ENCODE measurements around the gene GDF2. TPM values are rescaled to one million over a fixed set of nuclear protein-coding genes. Genes with fewer than 3 reads are reported as not detected.

GDF2 gene
- total RNA-seq, 1 experiment from 2014 or later = not detected

DNA sequence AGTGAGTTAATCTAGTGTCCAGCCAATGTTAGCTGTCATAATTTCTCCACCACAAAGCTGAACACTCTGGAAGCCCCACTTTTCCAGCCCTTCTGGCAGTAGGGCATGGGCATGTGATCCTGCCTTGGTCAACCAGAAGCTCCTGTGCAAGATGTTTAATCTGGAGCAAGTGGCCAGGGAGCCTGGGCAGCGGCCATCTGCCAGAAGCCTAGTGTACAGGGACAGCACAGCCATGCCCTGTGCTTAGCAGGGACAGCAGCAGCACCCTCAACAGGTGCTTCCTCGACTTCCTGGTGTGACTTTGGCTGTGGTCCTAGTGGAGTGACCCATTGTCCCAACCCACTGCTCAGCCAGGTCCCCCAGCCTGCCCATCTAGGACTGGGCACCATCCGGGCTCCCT is 36.2 kb downstream of the GDF2 start:
- intact Hi-C loops (cut with micrococcal nuclease; ENCODE audit: unreplicated experiment) = no loop called here
- ChIA-PET CTCF (no interaction called here), POLR2A (ENCODE audit: low non-redundant PET) (no interaction called here)
- no peaks in the 10 kb centered on the region for H3K27me3 ChIP-seq (replicated peaks; ENCODE audit: insufficient read depth, low read depth, low read length, poor library complexity)
- no TSS peak for BruUV-seq (replicated peaks)
- no peak overlapping the region for H3K27ac ChIP-seq (ENCODE audit: low read depth, low read length, poor library complexity, severe bottlenecking)
- DNase-seq (ENCODE audit: low spot score) = no peak
- H3K36me3 ChIP-seq (ENCODE audit: insufficient read depth, low read length, poor library complexity, severe bottlenecking) = no peaks in the 10 kb centered on the region
- H3K4me3 ChIP-seq (ENCODE audit: low read depth, low read length, poor library complexity, severe bottlenecking) = no peak overlapping the region
- H3K4me1 ChIP-seq (ENCODE audit: insufficient read depth, low read length, poor library complexity, severe bottlenecking) = no peaks in the 10 kb centered on the region
- TF ChIP-seq, protein P1, sequence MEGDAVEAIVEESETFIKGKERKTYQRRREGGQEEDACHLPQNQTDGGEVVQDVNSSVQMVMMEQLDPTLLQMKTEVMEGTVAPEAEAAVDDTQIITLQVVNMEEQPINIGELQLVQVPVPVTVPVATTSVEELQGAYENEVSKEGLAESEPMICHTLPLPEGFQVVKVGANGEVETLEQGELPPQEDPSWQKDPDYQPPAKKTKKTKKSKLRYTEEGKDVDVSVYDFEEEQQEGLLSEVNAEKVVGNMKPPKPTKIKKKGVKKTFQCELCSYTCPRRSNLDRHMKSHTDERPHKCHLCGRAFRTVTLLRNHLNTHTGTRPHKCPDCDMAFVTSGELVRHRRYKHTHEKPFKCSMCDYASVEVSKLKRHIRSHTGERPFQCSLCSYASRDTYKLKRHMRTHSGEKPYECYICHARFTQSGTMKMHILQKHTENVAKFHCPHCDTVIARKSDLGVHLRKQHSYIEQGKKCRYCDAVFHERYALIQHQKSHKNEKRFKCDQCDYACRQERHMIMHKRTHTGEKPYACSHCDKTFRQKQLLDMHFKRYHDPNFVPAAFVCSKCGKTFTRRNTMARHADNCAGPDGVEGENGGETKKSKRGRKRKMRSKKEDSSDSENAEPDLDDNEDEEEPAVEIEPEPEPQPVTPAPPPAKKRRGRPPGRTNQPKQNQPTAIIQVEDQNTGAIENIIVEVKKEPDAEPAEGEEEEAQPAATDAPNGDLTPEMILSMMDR (conservative IDR thresholded peaks at IDR 0.05; ENCODE audit: low read depth, low read length) = no peak
- no peak for TF ChIP-seq EZH2 (IDR thresholded peaks at IDR 0.05; ENCODE audit: borderline replicate concordance, low read depth, low read length, poor library complexity, severe bottlenecking)
- H3K9me3 ChIP-seq (ENCODE audit: low read depth, low read length, poor library complexity, severe bottlenecking) = no peaks in the 10 kb centered on the region

DNA sequence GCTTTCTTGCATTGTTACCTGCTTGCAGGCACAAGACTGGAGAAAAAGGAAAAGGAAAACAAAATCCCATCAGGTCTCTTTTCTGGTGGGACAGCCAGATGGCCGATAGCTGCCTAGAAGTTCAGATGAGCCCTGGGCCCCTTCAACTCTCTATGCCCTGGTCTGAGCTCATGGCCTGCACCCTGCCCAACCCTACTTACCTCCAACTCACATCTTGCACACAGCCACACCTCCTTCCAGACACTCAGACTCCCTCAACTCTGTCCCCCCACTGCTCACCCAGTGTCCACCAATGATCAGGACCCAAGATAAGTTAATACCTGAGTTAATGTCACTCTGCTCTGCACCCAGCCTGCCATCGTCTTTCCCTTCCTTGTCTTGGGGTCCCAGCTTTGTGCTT is 36.8 kb downstream of the GDF2 start:
- no TSS peak for BruUV-seq (replicated peaks)
- H3K27ac ChIP-seq (ENCODE audit: low read depth, low read length, poor library complexity, severe bottlenecking) = no peak overlapping the region
- H3K9me3 ChIP-seq (ENCODE audit: low read depth, low read length, poor library complexity, severe bottlenecking) = no peaks in the 10 kb centered on the region
- ChIA-PET CTCF (no interaction called here), POLR2A (ENCODE audit: low non-redundant PET) (no interaction called here)
- no peak overlapping the region for H3K4me3 ChIP-seq (ENCODE audit: low read depth, low read length, poor library complexity, severe bottlenecking)
- intact Hi-C loops (cut with micrococcal nuclease; ENCODE audit: unreplicated experiment) = no loop called here
- H3K36me3 ChIP-seq (ENCODE audit: insufficient read depth, low read length, poor library complexity, severe bottlenecking) = no peaks in the 10 kb centered on the region
- no peaks in the 10 kb centered on the region for H3K27me3 ChIP-seq (replicated peaks; ENCODE audit: insufficient read depth, low read depth, low read length, poor library complexity)
- TF ChIP-seq, protein P1 (conservative IDR thresholded peaks at IDR 0.05; ENCODE audit: low read depth, low read length) = no peak
- TF ChIP-seq EZH2 (IDR thresholded peaks at IDR 0.05; ENCODE audit: borderline replicate concordance, low read depth, low read length, poor library complexity, severe bottlenecking) = no peak
- DNase-seq (ENCODE audit: low spot score) = no peak
- H3K4me1 ChIP-seq (ENCODE audit: insufficient read depth, low read length, poor library complexity, severe bottlenecking) = no peaks in the 10 kb centered on the region

DNA sequence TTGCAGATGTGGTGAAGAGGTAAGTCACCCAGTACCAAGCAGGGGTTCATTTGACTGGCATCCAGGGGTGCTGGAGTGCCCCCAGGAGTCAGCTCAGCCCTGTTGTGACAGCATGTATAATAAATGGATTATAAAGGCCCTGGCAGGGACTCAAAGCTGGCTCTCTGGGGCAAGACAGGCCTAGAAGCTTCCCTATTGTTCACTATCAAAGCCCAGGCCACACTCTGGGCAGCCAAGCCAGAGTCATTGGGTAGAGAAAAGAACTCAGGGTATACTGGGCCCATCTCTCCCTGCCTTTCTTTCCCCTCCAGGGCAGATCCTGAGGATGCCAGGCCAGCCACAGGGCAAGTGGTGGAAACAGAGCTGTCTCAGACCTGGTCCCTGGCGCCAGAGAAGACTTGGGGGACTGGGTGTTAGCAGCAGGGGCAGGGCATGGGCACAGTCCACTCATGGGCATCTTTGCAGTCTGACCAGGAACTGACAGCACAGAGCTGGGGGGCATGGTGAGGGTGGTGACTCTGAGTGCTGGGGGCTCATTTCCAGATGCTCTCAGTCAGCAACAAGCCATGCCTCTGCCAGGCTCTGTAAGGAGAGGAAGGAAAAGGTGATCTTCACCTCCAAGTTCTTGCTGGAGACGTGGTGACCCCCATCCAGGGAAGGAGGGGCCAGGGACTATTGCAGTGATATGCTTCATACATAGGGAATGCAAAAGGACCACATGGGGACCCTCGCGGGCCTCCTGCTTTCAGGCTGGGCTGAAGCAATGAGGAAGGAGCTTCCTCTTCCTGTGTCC is 37.6 kb downstream of the GDF2 start:
- intact Hi-C loops (cut with micrococcal nuclease; ENCODE audit: unreplicated experiment) = no loop called here
- Histone ChIP-seq H3K9me3 (ENCODE audit: low read depth, low read length, poor library complexity, severe bottlenecking) (no peaks in the 10 kb centered on the region), H3K36me3 (ENCODE audit: insufficient read depth, low read length, poor library complexity, severe bottlenecking) (no peaks in the 10 kb centered on the region), H3K27ac (ENCODE audit: low read depth, low read length, poor library complexity, severe bottlenecking) (no peak overlapping the region), H3K4me3 (ENCODE audit: low read depth, low read length, poor library complexity, severe bottlenecking) (no peak overlapping the region), H3K27me3 (replicated peaks; ENCODE audit: insufficient read depth, low read depth, low read length, poor library complexity) (no peaks in the 10 kb centered on the region), H3K4me1 (ENCODE audit: insufficient read depth, low read length, poor library complexity, severe bottlenecking) (no peaks in the 10 kb centered on the region)
- no TSS peak for BruUV-seq (replicated peaks)
- DNase-seq (ENCODE audit: low spot score) = no peak
- POLR2A ChIA-PET (ENCODE audit: low non-redundant PET) = no interaction called here
- CTCF ChIA-PET = no interaction called here
- no peak for TF ChIP-seq EZH2 (IDR thresholded peaks at IDR 0.05; ENCODE audit: borderline replicate concordance, low read depth, low read length, poor library complexity, severe bottlenecking)
- TF ChIP-seq, protein P1 (conservative IDR thresholded peaks at IDR 0.05; ENCODE audit: low read depth, low read length) = no peak
